Liver (tissue), 3 donors: ENCODE results near the gene SLC6A11.

ENCODE experiments used
- CTCF ChIP-seq: fragments of 150-350 bp; IDR thresholded peaks from 2 replicates; pipeline ENCODE4 v1.5.1; 2017; ENCODE audit warnings: improper control_type of control experiment, low read depth, low read length; ENCODE audit not compliant: missing input control
- FOXA1 ChIP-seq: IDR thresholded peaks from 2 replicates; pipeline ENCODE4 v1.6.1; 2016; ENCODE audit warnings: antibody characterized with exemption
- GABPA ChIP-seq, 2 donors: IDR thresholded peaks in 1 of 2; conservative IDR thresholded peaks in 1 of 2; 2 replicates each; pipeline ENCODE4 v1.6.1; 2016; ENCODE audit warnings: antibody characterized with exemption in 2 of 2, mild to moderate bottlenecking in 1 of 2, moderate library complexity in 1 of 2
- JUND ChIP-seq, 2 donors: IDR thresholded peaks; 2 replicates each; pipeline ENCODE4 v1.6.1; 2016; ENCODE audit warnings: antibody characterized with exemption in 2 of 2
- MAX ChIP-seq: IDR thresholded peaks from 2 replicates; pipeline ENCODE4 v1.6.1; 2016; ENCODE audit warnings: antibody characterized with exemption
- RAD21 ChIP-seq, 2 donors: IDR thresholded peaks; 2 replicates each; pipeline ENCODE4 v1.6.1; 2016; ENCODE audit warnings: antibody characterized with exemption in 2 of 2, mild to moderate bottlenecking in 2 of 2
- REST ChIP-seq: IDR thresholded peaks from 2 replicates; pipeline ENCODE4 v1.6.1; 2016; ENCODE audit warnings: antibody characterized with exemption, mild to moderate bottlenecking
- SP1 ChIP-seq: IDR thresholded peaks from 2 replicates; pipeline ENCODE4 v1.6.1; 2018; ENCODE audit warnings: antibody characterized with exemption, mild to moderate bottlenecking
- ZBTB33 ChIP-seq: IDR thresholded peaks from 2 replicates; pipeline ENCODE4 v1.6.1; 2016; ENCODE audit warnings: antibody characterized with exemption
- donor health status: healthy.
- donor health status: healthy.

GRCh38 chr3:10810376-10810775 lies 5.7 kb upstream of the SLC6A11 start:
- TF ChIP-seq CTCF (no peak), FOXA1 (no peak), ZBTB33 (no peak), JUND (IDR thresholded peaks at IDR 0.05) (no peak), REST (no peak), RAD21 (IDR thresholded peaks at IDR 0.05) (no peak), GABPA (IDR thresholded peaks at IDR 0.05 in 1 of 2, conservative IDR thresholded peaks at IDR 0.05 in 1 of 2) (no peak), SP1 (no peak), MAX (no peak)
